HepG2 (cell line): ENCODE measurements around the gene ARHGAP21. TPM values are rescaled to one million over a fixed set of nuclear protein-coding genes. Genes with fewer than 3 reads are reported as not detected.

ENCODE experiments used
- ATAC-seq: fragments of 200-7000 bp; cut with Tn5 transposase; 3 replicates; pipeline ENCODE4 v1.9.1; 2020; ENCODE audit warnings: mild to moderate bottlenecking, moderate library complexity
- BruUV-seq: library from RNA; stranded (reverse); fragments of 400-500 nt; replicated peaks from 2 replicates; lab custom pipeline; 2021; lab: Mats Ljungman, UMichigan
- CTCF ChIA-PET: fragments of 300-600 bp; formaldehyde crosslinking; extraction: SDS; loops from one replicate; lab custom pipeline; 2021; ENCODE audit warnings: low total read pairs, inconsistent platforms, low intra/inter-chr PET ratio; lab: Yijun Ruan, JAX
- POLR2A ChIA-PET: fragments of 350-600 bp; sonication (Branson Sonifier 250); formaldehyde crosslinking; loops from one replicate; lab custom pipeline; 2020; ENCODE audit warnings: antibody characterized with exemption, inconsistent platforms; lab: Yijun Ruan, JAX
- DNase-seq: peaks from one replicate; pipeline ENCODE4 v3.0.0-alpha.2; 2015; ENCODE audit warnings: low spot score
- FAIRE-seq: peaks from 3 replicates; lab custom pipeline; 2011; peaks lifted over from hg19 to GRCh38; lab: Jason Lieb, UNC
- H2AFZ ChIP-seq: one replicate; pipeline ENCODE4 v1.6.1; 2011; ENCODE audit warnings: low read length, inconsistent platforms
- H3K27ac ChIP-seq: fragments of 300-600 bp; 3 replicates; pipeline ENCODE4 v1.8.0; 2011; ENCODE audit warnings: mixed run types, mild to moderate bottlenecking, mixed read lengths, low read length, inconsistent platforms; ENCODE audit not compliant: insufficient read depth; ENCODE audit errors: extremely low read length
- H3K27me3 ChIP-seq, 2 experiments: fragments of 200-600 bp in 1 of 2; 2 replicates in 1 of 2; 3 replicates in 1 of 2; pipeline versions ENCODE4 v1.6.0 to v1.8.0; 2011; ENCODE audit warnings: low read length in 2 of 2, mild to moderate bottlenecking in 2 of 2, moderate library complexity in 2 of 2, inconsistent platforms in 1 of 2; ENCODE audit not compliant: insufficient read depth in 2 of 2, control insufficient read depth in 1 of 2
- H3K36me3 ChIP-seq, 2 experiments: fragments of 200-600 bp in 1 of 2; replicated peaks in 1 of 2; 2 replicates in 1 of 2; 3 replicates in 1 of 2; pipeline versions ENCODE4 v1.5.1 to v1.8.0; 2011; ENCODE audit warnings: low read length in 2 of 2, inconsistent platforms in 1 of 2; ENCODE audit not compliant: insufficient read depth in 2 of 2, control insufficient read depth in 1 of 2
- H3K4me1 ChIP-seq: 2 replicates; pipeline ENCODE4 v1.5.1; 2012; ENCODE audit warnings: low read length, inconsistent platforms; ENCODE audit not compliant: insufficient read depth
- H3K4me2 ChIP-seq: 2 replicates; pipeline ENCODE4 v1.6.0; 2011; ENCODE audit warnings: low read depth, low read length, inconsistent platforms
- H3K4me3 ChIP-seq, 3 experiments: fragments of 200-600 bp in 1 of 3; sonication (generic), shearing (Covaris generic) in 1 of 3; replicated peaks in 1 of 3; 2 replicates each; pipeline ENCODE4 v1.5.1; 2011 to 2016; ENCODE audit warnings: low read length in 3 of 3, inconsistent platforms in 2 of 3, low read depth in 2 of 3, mild to moderate bottlenecking in 2 of 3, control low read depth in 1 of 3, mixed read lengths in 1 of 3; ENCODE audit not compliant: insufficient read depth in 1 of 3
- H3K79me2 ChIP-seq: one replicate; pipeline ENCODE4 v1.6.1; 2011; ENCODE audit warnings: low read length, inconsistent platforms; ENCODE audit not compliant: insufficient read depth
- H3K9ac ChIP-seq: 2 replicates; pipeline ENCODE4 v1.6.0; 2011; ENCODE audit warnings: mild to moderate bottlenecking, low read depth, low read length, inconsistent platforms; ENCODE audit not compliant: insufficient read depth
- H3K9me3 ChIP-seq: 2 replicates; pipeline ENCODE4 v1.5.1; 2012; ENCODE audit warnings: mild to moderate bottlenecking, low read length
- H4K20me1 ChIP-seq: 2 replicates; pipeline ENCODE4 v1.6.0; 2011; ENCODE audit warnings: inconsistent platforms, mild to moderate bottlenecking, low read length, moderate library complexity; ENCODE audit not compliant: insufficient read depth
- ARNTL ChIP-seq: sonication (generic); formaldehyde crosslinking; IDR thresholded peaks from 2 replicates; pipeline ENCODE4 v1.4.0; 2020; ENCODE audit warnings: mild to moderate bottlenecking, missing genetic modification reagents
- ELF4 ChIP-seq: sonication (generic); formaldehyde crosslinking; IDR thresholded peaks from 2 replicates; pipeline ENCODE4 v1.5.0; 2020; ENCODE audit warnings: missing genetic modification reagents, mild to moderate bottlenecking, moderate library complexity, borderline replicate concordance
- ESRRA ChIP-seq: sonication (generic); formaldehyde crosslinking; IDR thresholded peaks from 2 replicates; pipeline ENCODE4 v1.5.1; 2020; ENCODE audit warnings: mild to moderate bottlenecking, low read depth, missing genetic modification reagents
- GTF3A ChIP-seq: sonication (generic); formaldehyde crosslinking; conservative IDR thresholded peaks from 2 replicates; pipeline ENCODE4 v1.4.0; 2020; ENCODE audit warnings: mild to moderate bottlenecking, missing genetic modification reagents
- HIVEP1 ChIP-seq: sonication (generic); formaldehyde crosslinking; IDR thresholded peaks from 2 replicates; pipeline ENCODE4 v1.4.0; 2020; ENCODE audit warnings: mild to moderate bottlenecking, missing genetic modification reagents
- KLF6 ChIP-seq: IDR thresholded peaks from 2 replicates; pipeline ENCODE4 v1.8.0; 2016; ENCODE audit warnings: missing biosample characterization, missing genetic modification reagents
- MBNL3 ChIP-seq: fragments of 250-450 bp; sonication (Bioruptor Pico); conservative IDR thresholded peaks from 2 replicates; pipeline ENCODE4 v1.8.0; 2022; ENCODE audit warnings: mild to moderate bottlenecking, inconsistent platforms
- MLLT10 ChIP-seq: sonication (generic); formaldehyde crosslinking; IDR thresholded peaks from 2 replicates; pipeline ENCODE4 v1.4.0; 2020; ENCODE audit warnings: missing genetic modification reagents
- NFE2L2 ChIP-seq: fragments of 150-350 bp; IDR thresholded peaks from 2 replicates; pipeline ENCODE4 v1.6.1; 2014; ENCODE audit warnings: low read length
- PCBP1 ChIP-seq: fragments of 200-400 bp; formaldehyde crosslinking; IDR thresholded peaks from 2 replicates; pipeline ENCODE4 v1.6.1; 2017; ENCODE audit warnings: mild to moderate bottlenecking, low read depth, low read length, borderline replicate concordance
- PRMT3 ChIP-seq: sonication (generic); formaldehyde crosslinking; IDR thresholded peaks from 2 replicates; pipeline ENCODE4 v1.8.1; 2022; ENCODE audit warnings: low read depth, mild to moderate bottlenecking, moderate library complexity, missing genetic modification reagents, borderline replicate concordance
- ZFX ChIP-seq: sonication (generic); formaldehyde crosslinking; IDR thresholded peaks from 2 replicates; pipeline ENCODE4 v1.4.0; 2020; ENCODE audit warnings: mild to moderate bottlenecking, low read depth, missing genetic modification reagents, moderate library complexity
- ZNF235 ChIP-seq: sonication (generic); formaldehyde crosslinking; IDR thresholded peaks from 2 replicates; pipeline ENCODE4 v1.8.1; 2023; ENCODE audit warnings: mild to moderate bottlenecking, missing genetic modification reagents, borderline replicate concordance
- ZNF674 ChIP-seq: sonication (generic); formaldehyde crosslinking; IDR thresholded peaks from 2 replicates; pipeline ENCODE4 v1.5.0; 2020; ENCODE audit warnings: low read depth, mild to moderate bottlenecking, missing genetic modification reagents
- WGBS: methylation state at CpG from one replicate; pipeline ENCODE4 v1.1.6; 2017; ENCODE audit warnings: low lambda C conversion rate; 5-methylcytosine and 5-hydroxymethylcytosine counted together
- in situ Hi-C: cut with HindIII; loops from 2 replicates; pipeline ENCODE4 v1.10.0; 2017; ENCODE audit warnings: low pct_unique_long_range_greater_than_20kb; ENCODE audit not compliant: extremely low pct_ligation_motif_present
- intact Hi-C: fragments of 100-400 bp; cut with micrococcal nuclease; formaldehyde crosslinking; loops from one replicate; pipeline ENCODE4 v1.10.0; 2022; ENCODE audit not compliant: unreplicated experiment
- polyA plus RNA-seq, 8 experiments: library from polyadenylated mRNA; depleted of rRNA in 3 of 8; stranded (reverse) in 7 of 8; unstranded in 1 of 8; fragments of >200 nt; fragmentation: Illumina TruSeq in 4 of 8; extraction: Trizol in 4 of 8; gene quantifications; 2 replicates each; pipeline versions ENCODE4 v1.2.1 to v1.2.3, GENCODE V29; 2011 to 2016; ENCODE audit warnings: low read depth in 4 of 8, missing spikeins in 1 of 8, mixed read lengths in 1 of 8; ENCODE audit not compliant: insufficient read depth in 1 of 8
- total RNA-seq, 5 experiments: library from RNA; depleted of rRNA; stranded (reverse); fragments of >200 nt; fragmentation: Illumina TruSeq; extraction: Trizol; gene quantifications; 2 replicates each; pipeline ENCODE4 v1.2.3, GENCODE V29; 2016; ENCODE audit warnings: low read depth in 1 of 5
- TF ChIP-seq, protein P1 (sequence below): sonication (generic); formaldehyde crosslinking; IDR thresholded peaks from 2 replicates; pipeline ENCODE4 v1.5.1; 2020; ENCODE audit warnings: mild to moderate bottlenecking, moderate library complexity, missing genetic modification reagents
- TF ChIP-seq, protein P2 (sequence below): sonication (generic); formaldehyde crosslinking; IDR thresholded peaks from 2 replicates; pipeline ENCODE4 v1.4.0; 2020; ENCODE audit warnings: mild to moderate bottlenecking, missing genetic modification reagents
- TF ChIP-seq, protein P3 (sequence below): sonication (generic); formaldehyde crosslinking; IDR thresholded peaks from 2 replicates; pipeline ENCODE4 v1.4.0; 2020; ENCODE audit warnings: missing genetic modification reagents
- TF ChIP-seq, protein P4 (sequence below): sonication (generic); formaldehyde crosslinking; IDR thresholded peaks from 2 replicates; pipeline ENCODE4 v1.8.0; 2022; ENCODE audit warnings: mild to moderate bottlenecking, missing genetic modification reagents; ENCODE audit not compliant: insufficient replicate concordance

ARHGAP21 gene
- total and polyA plus RNA-seq, 2 of the 13 experiments (the other 11 are each of a cell fraction or from before 2014, with no cell fraction given): 23.9 to 26.6 TPM

DNA sequence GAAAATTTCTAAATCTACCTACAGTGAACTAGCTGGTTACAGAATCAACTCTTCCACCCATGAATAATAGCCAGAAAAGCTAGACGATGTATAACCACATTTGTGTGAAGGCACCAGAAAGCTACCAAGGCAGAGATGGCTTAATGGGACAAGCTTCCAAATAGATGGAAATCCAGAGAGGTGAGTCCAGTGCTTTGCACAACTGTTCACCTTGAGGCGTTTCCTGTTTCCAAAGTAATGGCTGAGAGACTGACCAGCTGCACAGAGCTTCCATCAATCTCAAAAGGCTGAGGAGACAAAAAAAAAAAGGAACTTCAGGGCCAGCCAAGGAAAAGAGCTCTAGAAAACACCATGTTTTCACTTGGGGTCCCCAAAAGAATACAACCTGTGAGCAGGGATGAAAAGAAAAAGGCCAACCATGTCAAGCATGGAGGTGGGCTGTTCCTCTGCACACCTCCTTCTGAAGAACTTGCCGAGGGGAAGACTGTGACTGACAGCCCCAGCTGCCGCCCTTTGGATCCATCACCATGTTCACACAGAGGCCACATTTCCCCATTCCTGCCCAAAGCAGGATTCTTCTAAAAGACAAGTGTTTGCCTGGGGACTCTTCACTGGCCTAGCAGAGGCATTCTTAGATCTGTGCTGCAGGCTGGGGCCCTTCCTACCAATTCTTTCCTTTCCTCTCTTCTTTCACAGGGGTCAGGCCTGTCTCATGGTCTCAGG lies 72.9 kb downstream of the ARHGAP21 start:
- H3K27me3 ChIP-seq: no peaks in the 10 kb centered on the region
- TF ChIP-seq ELF4 (no peak), PCBP1 (no peak), ZFX (CRISPR knock-in tag) (no peak), MBNL3 (CRISPR knock-in tag) (no peak), ZNF235 (CRISPR knock-in tag) (no peak), PRMT3 (CRISPR knock-in tag) (no peak), ESRRA (CRISPR knock-in tag) (no peak), GTF3A (CRISPR knock-in tag) (no peak), ARNTL (no peak), NFE2L2 (no peak), ZNF674 (CRISPR knock-in tag) (no peak), HIVEP1 (no peak), KLF6 (CRISPR knock-in tag) (no peak), MLLT10 (CRISPR knock-in tag) (no peak)
- TF ChIP-seq, protein P1, sequence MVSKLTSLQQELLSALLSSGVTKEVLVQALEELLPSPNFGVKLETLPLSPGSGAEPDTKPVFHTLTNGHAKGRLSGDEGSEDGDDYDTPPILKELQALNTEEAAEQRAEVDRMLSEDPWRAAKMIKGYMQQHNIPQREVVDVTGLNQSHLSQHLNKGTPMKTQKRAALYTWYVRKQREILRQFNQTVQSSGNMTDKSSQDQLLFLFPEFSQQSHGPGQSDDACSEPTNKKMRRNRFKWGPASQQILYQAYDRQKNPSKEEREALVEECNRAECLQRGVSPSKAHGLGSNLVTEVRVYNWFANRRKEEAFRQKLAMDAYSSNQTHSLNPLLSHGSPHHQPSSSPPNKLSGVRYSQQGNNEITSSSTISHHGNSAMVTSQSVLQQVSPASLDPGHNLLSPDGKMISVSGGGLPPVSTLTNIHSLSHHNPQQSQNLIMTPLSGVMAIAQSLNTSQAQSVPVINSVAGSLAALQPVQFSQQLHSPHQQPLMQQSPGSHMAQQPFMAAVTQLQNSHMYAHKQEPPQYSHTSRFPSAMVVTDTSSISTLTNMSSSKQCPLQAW (CRISPR knock-in tag): no peak
- TF ChIP-seq, protein P2, sequence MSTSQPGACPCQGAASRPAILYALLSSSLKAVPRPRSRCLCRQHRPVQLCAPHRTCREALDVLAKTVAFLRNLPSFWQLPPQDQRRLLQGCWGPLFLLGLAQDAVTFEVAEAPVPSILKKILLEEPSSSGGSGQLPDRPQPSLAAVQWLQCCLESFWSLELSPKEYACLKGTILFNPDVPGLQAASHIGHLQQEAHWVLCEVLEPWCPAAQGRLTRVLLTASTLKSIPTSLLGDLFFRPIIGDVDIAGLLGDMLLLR (CRISPR knock-in tag): no peak
- TF ChIP-seq, protein P3, sequence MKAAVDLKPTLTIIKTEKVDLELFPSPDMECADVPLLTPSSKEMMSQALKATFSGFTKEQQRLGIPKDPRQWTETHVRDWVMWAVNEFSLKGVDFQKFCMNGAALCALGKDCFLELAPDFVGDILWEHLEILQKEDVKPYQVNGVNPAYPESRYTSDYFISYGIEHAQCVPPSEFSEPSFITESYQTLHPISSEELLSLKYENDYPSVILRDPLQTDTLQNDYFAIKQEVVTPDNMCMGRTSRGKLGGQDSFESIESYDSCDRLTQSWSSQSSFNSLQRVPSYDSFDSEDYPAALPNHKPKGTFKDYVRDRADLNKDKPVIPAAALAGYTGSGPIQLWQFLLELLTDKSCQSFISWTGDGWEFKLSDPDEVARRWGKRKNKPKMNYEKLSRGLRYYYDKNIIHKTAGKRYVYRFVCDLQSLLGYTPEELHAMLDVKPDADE (CRISPR knock-in tag): no peak
- TF ChIP-seq, protein P4, sequence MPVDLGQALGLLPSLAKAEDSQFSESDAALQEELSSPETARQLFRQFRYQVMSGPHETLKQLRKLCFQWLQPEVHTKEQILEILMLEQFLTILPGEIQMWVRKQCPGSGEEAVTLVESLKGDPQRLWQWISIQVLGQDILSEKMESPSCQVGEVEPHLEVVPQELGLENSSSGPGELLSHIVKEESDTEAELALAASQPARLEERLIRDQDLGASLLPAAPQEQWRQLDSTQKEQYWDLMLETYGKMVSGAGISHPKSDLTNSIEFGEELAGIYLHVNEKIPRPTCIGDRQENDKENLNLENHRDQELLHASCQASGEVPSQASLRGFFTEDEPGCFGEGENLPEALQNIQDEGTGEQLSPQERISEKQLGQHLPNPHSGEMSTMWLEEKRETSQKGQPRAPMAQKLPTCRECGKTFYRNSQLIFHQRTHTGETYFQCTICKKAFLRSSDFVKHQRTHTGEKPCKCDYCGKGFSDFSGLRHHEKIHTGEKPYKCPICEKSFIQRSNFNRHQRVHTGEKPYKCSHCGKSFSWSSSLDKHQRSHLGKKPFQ (CRISPR knock-in tag): no peak
- TF ChIP-seq, all 625 proteins: peak for 0
- H3K4me3 ChIP-seq: no peak overlapping the region
- H4K20me1 ChIP-seq: no peaks in the 10 kb centered on the region
- H2AFZ ChIP-seq: no peak overlapping the region
- no peaks in the 10 kb centered on the region for H3K4me1 ChIP-seq
- intact Hi-C loops: no loop called here
- ChIA-PET POLR2A (no interaction called here), CTCF (no interaction called here)
- H3K36me3 ChIP-seq: 0 out of 5 replicates have a peak, but pooled peaks cover 0 to 3% of the 10 kb centered on the region in 2 experiments
- no TSS peak for BruUV-seq
- DNase-seq: no peak
- no peak for FAIRE-seq
- in situ Hi-C loops: no loop called here
- H3K4me2 ChIP-seq: no peak overlapping the region
- no peak; the same call in 2 of the 3 replicates for ATAC-seq
- H3K79me2 ChIP-seq: no peaks in the 10 kb centered on the region
- 92% methylated on average over 2 of the region's 4 CpGs for WGBS
- H3K9ac ChIP-seq: no peak overlapping the region
- H3K27ac ChIP-seq: no peak overlapping the region
- no peaks in the 10 kb centered on the region for H3K9me3 ChIP-seq
